ENCODE results near the gene ARMC2.

ARMC2 gene

GRCh38 chr6:108835218-108835850, 12.9 kb upstream of the ARMC2 start:
- H3K4me3 ChIP-seq (ENCODE audit: low read length), result no peak overlapping the region
- H3K4me1 ChIP-seq (ENCODE audit: insufficient read depth, low read length), result peaks cover 11% of the 10 kb centered on the region
- no peaks in the 10 kb centered on the region for H3K27me3 ChIP-seq (ENCODE audit: insufficient read depth, low read length)
- WGBS, result 59% methylated on average over 4 of the region's 4 CpGs
- H3K9ac ChIP-seq (ENCODE audit: low read depth, low read length), result no peak overlapping the region
- no peak overlapping the region for H3K27ac ChIP-seq (ENCODE audit: low read depth, low read length)
- no peaks in the 10 kb centered on the region for H3K9me3 ChIP-seq (ENCODE audit: insufficient read depth, low read depth, low read length)
- no peaks in the 10 kb centered on the region for H3K36me3 ChIP-seq (ENCODE audit: insufficient read depth, low read length)

GRCh38 chr6:108836061-108836460, 12.2 kb upstream of the ARMC2 start:
- Histone ChIP-seq H3K4me3 (ENCODE audit: low read length) (no peak overlapping the region), H3K4me1 (ENCODE audit: insufficient read depth, low read length) (peaks cover 11% of the 10 kb centered on the region), H3K27ac (ENCODE audit: low read depth, low read length) (no peak overlapping the region), H3K27me3 (ENCODE audit: insufficient read depth, low read length) (no peaks in the 10 kb centered on the region), H3K9ac (ENCODE audit: low read depth, low read length) (no peak overlapping the region), H3K9me3 (ENCODE audit: insufficient read depth, low read depth, low read length) (no peaks in the 10 kb centered on the region), H3K36me3 (ENCODE audit: insufficient read depth, low read length) (no peaks in the 10 kb centered on the region)
- WGBS, result 87% methylated on average over 3 of the region's 3 CpGs

- H3K9me3 ChIP-seq (ENCODE audit: insufficient read depth, low read depth, low read length), result no peaks in the 10 kb centered on the region
- 82% methylated on average over 4 of the region's 4 CpGs for WGBS
- peaks cover 11% of the 10 kb centered on the region for H3K4me1 ChIP-seq (ENCODE audit: insufficient read depth, low read length)
- H3K27me3 ChIP-seq (ENCODE audit: insufficient read depth, low read length), result no peaks in the 10 kb centered on the region
- no peaks in the 10 kb centered on the region for H3K36me3 ChIP-seq (ENCODE audit: insufficient read depth, low read length)
- peak overlapping the region; percentile 50; the same call in 1 of the 2 replicates for H3K4me3 ChIP-seq (ENCODE audit: low read length)
- H3K9ac ChIP-seq (ENCODE audit: low read depth, low read length), result no peak overlapping the region
- H3K27ac ChIP-seq (ENCODE audit: low read depth, low read length), result no peak overlapping the region
Observed at GRCh38 chr6:108837236-108837971, 10.8 kb upstream of the ARMC2 start.

GRCh38 chr6:108838101-108838717, 10.0 kb upstream of the ARMC2 start:
- H3K36me3 ChIP-seq (ENCODE audit: insufficient read depth, low read length), result no peaks in the 10 kb centered on the region
- H3K27me3 ChIP-seq (ENCODE audit: insufficient read depth, low read length), result no peaks in the 10 kb centered on the region
- no peak overlapping the region for H3K27ac ChIP-seq (ENCODE audit: low read depth, low read length)
- H3K9ac ChIP-seq (ENCODE audit: low read depth, low read length), result no peak overlapping the region
- H3K4me3 ChIP-seq (ENCODE audit: low read length), result peak overlapping the region; percentile 50
- WGBS, result 9% methylated on average over 24 of the region's 24 CpGs
- H3K4me1 ChIP-seq (ENCODE audit: insufficient read depth, low read length), result peaks cover 11% of the 10 kb centered on the region
- H3K9me3 ChIP-seq (ENCODE audit: insufficient read depth, low read depth, low read length), result no peaks in the 10 kb centered on the region

GRCh38 chr6:108839083-108839642, 9.1 kb upstream of the ARMC2 start:
- peaks cover 11% of the 10 kb centered on the region for H3K4me1 ChIP-seq (ENCODE audit: insufficient read depth, low read length)
- H3K4me3 ChIP-seq (ENCODE audit: low read length), result peak overlapping the region; percentile 50; the same call in 1 of the 2 replicates
- 39% methylated on average over 9 of the region's 9 CpGs for WGBS
- no peaks in the 10 kb centered on the region for H3K36me3 ChIP-seq (ENCODE audit: insufficient read depth, low read length)
- no peak overlapping the region for H3K9ac ChIP-seq (ENCODE audit: low read depth, low read length)
- no peaks in the 10 kb centered on the region for H3K27me3 ChIP-seq (ENCODE audit: insufficient read depth, low read length)
- no peak overlapping the region for H3K27ac ChIP-seq (ENCODE audit: low read depth, low read length)
- no peaks in the 10 kb centered on the region for H3K9me3 ChIP-seq (ENCODE audit: insufficient read depth, low read depth, low read length)

GRCh38 chr6:108840919-108841318, 7.3 kb upstream of the ARMC2 start:
- H3K27ac ChIP-seq (ENCODE audit: low read depth, low read length), result no peak overlapping the region
- no peaks in the 10 kb centered on the region for H3K36me3 ChIP-seq (ENCODE audit: insufficient read depth, low read length)
- H3K9me3 ChIP-seq (ENCODE audit: insufficient read depth, low read depth, low read length), result no peaks in the 10 kb centered on the region
- H3K4me3 ChIP-seq (ENCODE audit: low read length), result no peak overlapping the region
- no peaks in the 10 kb centered on the region for H3K27me3 ChIP-seq (ENCODE audit: insufficient read depth, low read length)
- WGBS, result 95% methylated on average over 4 of the region's 4 CpGs
- peaks cover 11% of the 10 kb centered on the region for H3K4me1 ChIP-seq (ENCODE audit: insufficient read depth, low read length)
- H3K9ac ChIP-seq (ENCODE audit: low read depth, low read length), result no peak overlapping the region

- Histone ChIP-seq H3K4me3 (ENCODE audit: low read length) (no peak overlapping the region), H3K4me1 (ENCODE audit: insufficient read depth, low read length) (peaks cover 11% of the 10 kb centered on the region), H3K9ac (ENCODE audit: low read depth, low read length) (no peak overlapping the region), H3K9me3 (ENCODE audit: insufficient read depth, low read depth, low read length) (no peaks in the 10 kb centered on the region), H3K36me3 (ENCODE audit: insufficient read depth, low read length) (no peaks in the 10 kb centered on the region), H3K27me3 (ENCODE audit: insufficient read depth, low read length) (no peaks in the 10 kb centered on the region), H3K27ac (ENCODE audit: low read depth, low read length) (no peak overlapping the region)
- WGBS, result 95% methylated on average over 5 of the region's 5 CpGs
Observed at GRCh38 chr6:108841377-108841855, 6.8 kb upstream of the ARMC2 start.

GRCh38 chr6:108844135-108844534, 4.1 kb upstream of the ARMC2 start:
- Histone ChIP-seq H3K27ac (ENCODE audit: low read depth, low read length) (no peak overlapping the region), H3K9me3 (ENCODE audit: insufficient read depth, low read depth, low read length) (no peaks in the 10 kb centered on the region), H3K27me3 (ENCODE audit: insufficient read depth, low read length) (no peaks in the 10 kb centered on the region), H3K9ac (ENCODE audit: low read depth, low read length) (no peak overlapping the region), H3K4me1 (ENCODE audit: insufficient read depth, low read length) (peaks cover 11% of the 10 kb centered on the region; the same call in 1 of the 2 replicates), H3K36me3 (ENCODE audit: insufficient read depth, low read length) (no peaks in the 10 kb centered on the region), H3K4me3 (ENCODE audit: low read length) (no peak overlapping the region)
- 92% methylated on average over 3 of the region's 3 CpGs for WGBS

GRCh38 chr6:108845145-108845544, 3.1 kb upstream of the ARMC2 start:
- H3K4me1 ChIP-seq (ENCODE audit: insufficient read depth, low read length), result peaks cover 6% of the 10 kb centered on the region; the same call in 1 of the 2 replicates
- no peaks in the 10 kb centered on the region for H3K36me3 ChIP-seq (ENCODE audit: insufficient read depth, low read length)
- no peaks in the 10 kb centered on the region for H3K27me3 ChIP-seq (ENCODE audit: insufficient read depth, low read length)
- no peak overlapping the region for H3K4me3 ChIP-seq (ENCODE audit: low read length)
- no peaks in the 10 kb centered on the region for H3K9me3 ChIP-seq (ENCODE audit: insufficient read depth, low read depth, low read length)
- no peak overlapping the region for H3K9ac ChIP-seq (ENCODE audit: low read depth, low read length)
- no peak overlapping the region for H3K27ac ChIP-seq (ENCODE audit: low read depth, low read length)

- Histone ChIP-seq H3K27ac (ENCODE audit: low read depth, low read length) (no peak overlapping the region), H3K9ac (ENCODE audit: low read depth, low read length) (no peak overlapping the region), H3K4me3 (ENCODE audit: low read length) (no peak overlapping the region), H3K36me3 (ENCODE audit: insufficient read depth, low read length) (no peaks in the 10 kb centered on the region), H3K27me3 (ENCODE audit: insufficient read depth, low read length) (no peaks in the 10 kb centered on the region), H3K9me3 (ENCODE audit: insufficient read depth, low read depth, low read length) (no peaks in the 10 kb centered on the region), H3K4me1 (ENCODE audit: insufficient read depth, low read length) (peaks cover 6% of the 10 kb centered on the region; the same call in 1 of the 2 replicates)
- 92% methylated on average over 5 of the region's 5 CpGs for WGBS
Observed at GRCh38 chr6:108846101-108846500, 2.1 kb upstream of the ARMC2 start.

GRCh38 chr6:108846628-108847027, 1.6 kb upstream of the ARMC2 start:
- H3K9ac ChIP-seq (ENCODE audit: low read depth, low read length), result no peak overlapping the region

More at GRCh38 chr6:108846628-108847027, 1.6 kb upstream of the ARMC2 start:
- no peaks in the 10 kb centered on the region for H3K27me3 ChIP-seq (ENCODE audit: insufficient read depth, low read length)
- peaks cover 6% of the 10 kb centered on the region; the same call in 1 of the 2 replicates for H3K4me1 ChIP-seq (ENCODE audit: insufficient read depth, low read length)
- H3K4me3 ChIP-seq (ENCODE audit: low read length), result no peak overlapping the region
- H3K36me3 ChIP-seq (ENCODE audit: insufficient read depth, low read length), result no peaks in the 10 kb centered on the region
- H3K9me3 ChIP-seq (ENCODE audit: insufficient read depth, low read depth, low read length), result no peaks in the 10 kb centered on the region
- H3K27ac ChIP-seq (ENCODE audit: low read depth, low read length), result no peak overlapping the region
- 82% methylated on average over 1 of the region's 1 CpG for WGBS
